Mesendoderm (in vitro differentiated cells): ENCODE results near the gene SPON1.

Source experiments
- DNase-seq: peaks from one replicate; pipeline ENCODE4 v3.0.0; 2013
- H2AK5ac ChIP-seq: 2 replicates; pipeline ENCODE4 v1.6.1; 2013; ENCODE audit warnings: low read length, inconsistent platforms
- H2BK120ac ChIP-seq: 2 replicates; pipeline ENCODE4 v1.6.1; 2013; ENCODE audit warnings: low read depth, mild to moderate bottlenecking, low read length, moderate library complexity, mixed read lengths
- H2BK15ac ChIP-seq: replicated peaks from 2 replicates; pipeline ENCODE4 v1.6.1; 2013; ENCODE audit warnings: low read depth, mild to moderate bottlenecking, moderate library complexity
- H2BK5ac ChIP-seq: 2 replicates; pipeline ENCODE4 v1.6.1; 2013; ENCODE audit warnings: low read length, inconsistent platforms
- H3K18ac ChIP-seq: 2 replicates; pipeline ENCODE4 v1.6.1; 2013; ENCODE audit warnings: mild to moderate bottlenecking, low read length, mixed read lengths
- H3K23ac ChIP-seq: one replicate; pipeline ENCODE4 v1.6.1; 2013; ENCODE audit warnings: low read length
- H3K27ac ChIP-seq: 2 replicates; pipeline ENCODE4 v1.5.1; 2013; ENCODE audit warnings: low read depth, mild to moderate bottlenecking, inconsistent platforms, low read length, moderate library complexity
- H3K27me3 ChIP-seq: 2 replicates; pipeline ENCODE4 v1.6.1; 2013; ENCODE audit warnings: low read length, control low read depth, mild to moderate bottlenecking, inconsistent platforms; ENCODE audit not compliant: insufficient read depth, poor library complexity
- H3K36me3 ChIP-seq: 2 replicates; pipeline ENCODE4 v1.6.1; 2013; ENCODE audit warnings: low read length, inconsistent platforms; ENCODE audit not compliant: control insufficient read depth, insufficient read depth
- H3K4ac ChIP-seq: one replicate; pipeline ENCODE4 v1.6.1; 2013; ENCODE audit warnings: low read depth, mild to moderate bottlenecking, low read length, moderate library complexity
- H3K4me1 ChIP-seq: 2 replicates; pipeline ENCODE4 v1.6.1; 2013; ENCODE audit warnings: low read depth, low read length, inconsistent platforms; ENCODE audit not compliant: control insufficient read depth
- H3K4me2 ChIP-seq: 2 replicates; pipeline ENCODE4 v1.6.1; 2013; ENCODE audit warnings: low read length
- H3K4me3 ChIP-seq: 2 replicates; pipeline ENCODE4 v1.5.1; 2013; ENCODE audit warnings: mild to moderate bottlenecking, low read length
- H3K56ac ChIP-seq: one replicate; pipeline ENCODE4 v1.6.1; 2013; ENCODE audit warnings: low read length
- H3K79me1 ChIP-seq: 2 replicates; pipeline ENCODE4 v1.6.1; 2013; ENCODE audit warnings: low read length, inconsistent platforms
- H3K79me2 ChIP-seq: 2 replicates; pipeline ENCODE4 v1.6.1; 2013; ENCODE audit warnings: mild to moderate bottlenecking, low read length; ENCODE audit not compliant: control insufficient read depth, insufficient read depth
- H3K9ac ChIP-seq: 2 replicates; pipeline ENCODE4 v1.6.1; 2013; ENCODE audit warnings: low read length, inconsistent platforms
- H4K5ac ChIP-seq: one replicate; pipeline ENCODE4 v1.6.1; 2013; ENCODE audit warnings: low read length
- H4K8ac ChIP-seq: one replicate; pipeline ENCODE4 v1.6.1; 2013; ENCODE audit warnings: low read depth, mild to moderate bottlenecking, control low read depth, low read length, moderate library complexity
- WGBS: extraction: QIAGEN DNeasy Blood & Tissue Kit; methylation state at CpG from one replicate; pipeline ENCODE4 v1.1.7; 2013; ENCODE audit warnings: low lambda C conversion rate, missing lambda C conversion rate; ENCODE audit not compliant: insufficient coverage; ENCODE audit errors: extremely low coverage; 5-methylcytosine and 5-hydroxymethylcytosine counted together

Gene SPON1

DNA sequence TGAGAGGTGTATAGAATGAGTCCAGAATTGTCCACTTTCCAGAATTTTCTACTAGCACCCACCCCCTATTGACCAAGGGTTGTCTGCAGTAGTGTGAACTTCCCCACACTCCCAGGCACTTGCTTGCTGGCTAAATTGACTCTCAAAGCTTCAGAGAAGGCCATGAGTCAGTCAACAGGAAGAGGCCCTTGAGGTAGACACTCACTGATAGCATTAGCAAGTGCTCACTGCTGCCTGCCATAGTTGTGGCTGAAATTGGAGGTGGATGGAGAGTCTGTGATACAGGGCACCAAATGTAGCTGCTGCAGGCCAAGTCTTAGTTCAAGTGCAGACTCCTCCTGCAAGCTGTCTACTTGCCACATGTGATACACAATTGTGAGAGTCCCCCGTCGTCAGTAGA, 156.8 kb downstream of the SPON1 start:
- no peak overlapping the region for H2BK5ac ChIP-seq
- no peak overlapping the region for H3K4me2 ChIP-seq
- no peak overlapping the region for H3K4me3 ChIP-seq
- H3K27me3 ChIP-seq: no peaks in the 10 kb centered on the region
- no CpG with 5 or more reads among the region's 2 CpGs for WGBS
- no peak overlapping the region for H4K8ac ChIP-seq
- no peak overlapping the region for H3K56ac ChIP-seq
- no peak overlapping the region for H3K18ac ChIP-seq
- H3K36me3 ChIP-seq: no peaks in the 10 kb centered on the region
- no peak overlapping the region for H2BK15ac ChIP-seq
- H3K27ac ChIP-seq: no peak overlapping the region
- no peak overlapping the region for H3K23ac ChIP-seq
- H2AK5ac ChIP-seq: no peak overlapping the region
- no peak overlapping the region for H2BK120ac ChIP-seq
- H3K9ac ChIP-seq: no peak overlapping the region
- no peaks in the 10 kb centered on the region for H3K79me1 ChIP-seq
- H3K4ac ChIP-seq: no peak overlapping the region
- no peaks in the 10 kb centered on the region for H3K4me1 ChIP-seq
- no peak for DNase-seq
- H3K79me2 ChIP-seq: no peaks in the 10 kb centered on the region
- H4K5ac ChIP-seq: no peak overlapping the region

DNA sequence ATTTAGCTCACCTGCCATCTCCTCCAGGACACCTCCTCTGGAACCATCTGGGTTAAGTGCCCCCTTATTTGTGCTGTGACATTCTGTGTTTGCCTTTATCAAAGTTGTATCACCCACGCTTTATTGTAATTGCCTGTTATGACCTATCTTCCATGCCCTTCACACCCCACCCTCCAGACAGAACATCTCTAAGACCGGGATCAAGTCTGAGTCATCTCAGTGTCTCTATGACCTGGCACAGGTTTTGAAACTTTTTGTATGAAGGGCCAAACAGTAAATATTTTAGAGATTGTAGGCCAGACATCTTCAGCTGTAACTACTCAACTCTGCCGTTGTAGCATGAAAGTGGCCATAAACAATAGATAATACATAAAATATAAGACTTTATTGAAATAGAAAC, 161.8 kb downstream of the SPON1 start:
- no peaks in the 10 kb centered on the region for H3K79me2 ChIP-seq
- no peak overlapping the region for H3K18ac ChIP-seq
- no peak overlapping the region for H3K56ac ChIP-seq
- H2BK5ac ChIP-seq: no peak overlapping the region
- H3K23ac ChIP-seq: no peak overlapping the region
- no peak overlapping the region for H3K27ac ChIP-seq
- H2BK15ac ChIP-seq: no peak overlapping the region
- no peaks in the 10 kb centered on the region for H3K36me3 ChIP-seq
- H2BK120ac ChIP-seq: no peak overlapping the region
- no peak overlapping the region for H3K9ac ChIP-seq
- H4K5ac ChIP-seq: no peak overlapping the region
- no peaks in the 10 kb centered on the region for H3K79me1 ChIP-seq
- H3K27me3 ChIP-seq: no peaks in the 10 kb centered on the region
- no peak overlapping the region for H4K8ac ChIP-seq
- H2AK5ac ChIP-seq: no peak overlapping the region
- H3K4me2 ChIP-seq: no peak overlapping the region
- no peak overlapping the region for H3K4ac ChIP-seq
- no peak for DNase-seq
- no CpG with 5 or more reads among the region's 3 CpGs for WGBS
- H3K4me1 ChIP-seq: no peaks in the 10 kb centered on the region
- H3K4me3 ChIP-seq: no peak overlapping the region

DNA sequence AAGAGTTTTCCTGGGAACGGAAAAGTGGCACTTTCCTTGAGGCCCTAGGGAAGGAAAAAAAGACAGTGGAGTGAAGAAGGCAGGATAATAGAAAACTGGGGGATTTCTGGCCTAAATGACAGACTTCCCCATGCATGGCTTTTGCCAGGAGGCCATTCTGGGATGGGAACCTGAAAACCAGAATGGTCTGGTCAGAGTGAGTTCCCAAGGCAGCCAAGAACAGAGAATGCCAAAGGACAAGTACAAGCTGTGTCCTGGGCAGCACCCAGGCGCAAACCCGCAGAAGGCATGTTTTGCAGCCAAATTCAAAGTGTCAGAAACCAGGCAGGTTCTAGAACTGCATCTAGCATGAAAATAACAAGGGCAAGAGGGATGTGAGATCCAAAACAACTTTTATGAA, 162.4 kb downstream of the SPON1 start:
- H2BK120ac ChIP-seq: no peak overlapping the region
- no peak overlapping the region for H3K23ac ChIP-seq
- no peak overlapping the region for H3K4ac ChIP-seq
- H3K9ac ChIP-seq: no peak overlapping the region
- H3K4me3 ChIP-seq: no peak overlapping the region
- no peaks in the 10 kb centered on the region for H3K36me3 ChIP-seq
- no peak for DNase-seq
- H3K18ac ChIP-seq: no peak overlapping the region
- H3K79me1 ChIP-seq: no peaks in the 10 kb centered on the region
- WGBS: no CpG with 5 or more reads among the region's 3 CpGs
- no peak overlapping the region for H3K56ac ChIP-seq
- no peaks in the 10 kb centered on the region for H3K4me1 ChIP-seq
- H3K27ac ChIP-seq: no peak overlapping the region
- H2AK5ac ChIP-seq: no peak overlapping the region
- no peak overlapping the region for H4K8ac ChIP-seq
- H2BK15ac ChIP-seq: no peak overlapping the region
- no peak overlapping the region for H4K5ac ChIP-seq
- H3K79me2 ChIP-seq: no peaks in the 10 kb centered on the region
- H3K4me2 ChIP-seq: no peak overlapping the region
- H2BK5ac ChIP-seq: no peak overlapping the region
- no peaks in the 10 kb centered on the region for H3K27me3 ChIP-seq

DNA sequence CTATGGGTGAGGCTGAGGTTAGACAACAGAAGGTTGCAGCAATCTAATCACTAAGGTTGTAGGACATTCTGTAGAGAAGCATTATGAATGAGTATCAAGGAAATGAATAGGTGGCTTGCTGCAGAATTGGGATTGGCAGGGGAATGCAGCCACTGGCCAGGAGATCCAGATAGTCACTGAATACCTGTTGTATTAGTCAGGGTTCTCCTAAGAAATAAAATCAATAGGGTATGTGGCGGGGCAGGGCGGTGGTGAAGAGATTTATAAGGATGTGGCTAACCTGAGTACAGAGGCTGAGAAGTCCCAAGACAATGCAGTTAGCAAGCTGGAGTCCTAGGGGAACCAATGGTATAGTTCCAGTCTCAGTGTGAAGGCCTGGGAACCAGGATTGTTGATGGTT, 163.0 kb downstream of the SPON1 start:
- no peak overlapping the region for H3K56ac ChIP-seq
- no CpG with 5 or more reads among the region's 2 CpGs for WGBS
- no peak overlapping the region for H2BK120ac ChIP-seq
- H3K9ac ChIP-seq: no peak overlapping the region
- H3K18ac ChIP-seq: no peak overlapping the region
- H3K4me1 ChIP-seq: no peaks in the 10 kb centered on the region
- DNase-seq: no peak
- no peak overlapping the region for H3K4ac ChIP-seq
- H3K79me1 ChIP-seq: no peaks in the 10 kb centered on the region
- no peak overlapping the region for H4K5ac ChIP-seq
- no peak overlapping the region for H4K8ac ChIP-seq
- no peaks in the 10 kb centered on the region for H3K36me3 ChIP-seq
- H2BK15ac ChIP-seq: no peak overlapping the region
- no peaks in the 10 kb centered on the region for H3K79me2 ChIP-seq
- no peak overlapping the region for H2BK5ac ChIP-seq
- H3K23ac ChIP-seq: no peak overlapping the region
- H3K27me3 ChIP-seq: no peaks in the 10 kb centered on the region
- H3K4me2 ChIP-seq: no peak overlapping the region
- H2AK5ac ChIP-seq: no peak overlapping the region
- no peak overlapping the region for H3K4me3 ChIP-seq
- no peak overlapping the region for H3K27ac ChIP-seq

DNA sequence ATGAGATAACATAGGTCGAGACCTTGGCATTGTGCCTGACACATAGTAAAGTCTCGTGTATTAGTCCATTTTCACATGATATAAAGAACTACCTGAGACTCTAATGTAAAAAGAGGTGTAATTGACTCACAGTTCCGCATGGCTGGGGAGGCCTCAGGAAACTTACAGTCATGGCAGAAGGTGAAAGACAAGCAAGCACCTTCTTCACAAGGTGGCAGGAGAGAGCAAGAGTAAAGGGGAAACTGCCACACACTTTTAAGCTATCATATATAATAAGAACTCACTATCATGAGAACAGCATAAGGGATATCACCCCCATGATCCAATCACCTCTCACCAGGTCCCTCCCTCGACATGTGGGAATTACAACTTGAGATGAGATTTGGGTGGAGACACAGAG, 165.2 kb downstream of the SPON1 start:
- no peak overlapping the region for H3K4me2 ChIP-seq

DNA sequence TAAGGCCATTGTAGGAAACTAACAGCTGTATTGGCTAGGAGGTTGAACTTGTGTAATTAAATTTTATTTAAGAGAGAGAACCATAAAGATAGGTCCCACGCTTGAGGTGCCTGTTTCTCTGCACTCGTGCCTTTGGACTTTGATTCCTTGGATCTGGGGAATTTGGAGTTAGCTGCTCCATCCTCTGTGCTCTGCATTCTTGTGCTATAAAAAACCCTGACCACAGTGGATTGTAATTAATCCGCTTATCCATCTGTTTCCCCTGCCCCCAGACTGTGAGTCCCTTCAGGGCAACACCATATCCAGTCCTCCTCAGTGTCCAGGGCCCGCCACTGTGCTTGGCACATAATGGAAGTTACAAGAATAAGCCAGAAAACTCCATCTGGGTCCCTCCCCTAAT, 169.8 kb downstream of the SPON1 start:
- no peak overlapping the region for H3K9ac ChIP-seq
- no peak overlapping the region for H2BK120ac ChIP-seq
- DNase-seq: no peak
- H3K56ac ChIP-seq: no peak overlapping the region
- no peak overlapping the region for H3K4ac ChIP-seq
- no peaks in the 10 kb centered on the region for H3K79me1 ChIP-seq
- H3K27me3 ChIP-seq: no peaks in the 10 kb centered on the region
- no peaks in the 10 kb centered on the region for H3K79me2 ChIP-seq
- H3K23ac ChIP-seq: no peak overlapping the region
- H3K18ac ChIP-seq: no peak overlapping the region
- H3K4me3 ChIP-seq: no peak overlapping the region
- H4K8ac ChIP-seq: no peak overlapping the region
- H3K36me3 ChIP-seq: no peaks in the 10 kb centered on the region
- H3K4me2 ChIP-seq: no peak overlapping the region
- no peak overlapping the region for H4K5ac ChIP-seq
- H2BK5ac ChIP-seq: no peak overlapping the region
- H2BK15ac ChIP-seq: no peak overlapping the region
- H3K27ac ChIP-seq: no peak overlapping the region
- no peak overlapping the region for H2AK5ac ChIP-seq
- no CpG with 5 or more reads among the region's 4 CpGs for WGBS
- H3K4me1 ChIP-seq: no peaks in the 10 kb centered on the region

More for the DNA sequence above, 165.2 kb downstream of the SPON1 start:
- no peak overlapping the region for H3K56ac ChIP-seq
- no peak overlapping the region for H2BK120ac ChIP-seq
- no CpG with 5 or more reads among the region's 4 CpGs for WGBS
- no peak overlapping the region for H3K9ac ChIP-seq
- no peaks in the 10 kb centered on the region for H3K36me3 ChIP-seq
- H3K23ac ChIP-seq: no peak overlapping the region
- no peak overlapping the region for H3K4ac ChIP-seq
- H4K5ac ChIP-seq: no peak overlapping the region
- no peak for DNase-seq
- H3K18ac ChIP-seq: no peak overlapping the region
- H3K79me2 ChIP-seq: no peaks in the 10 kb centered on the region
- H4K8ac ChIP-seq: no peak overlapping the region
- no peak overlapping the region for H3K27ac ChIP-seq
- H3K79me1 ChIP-seq: no peaks in the 10 kb centered on the region
- no peak overlapping the region for H3K4me3 ChIP-seq
- no peak overlapping the region for H2AK5ac ChIP-seq
- H2BK5ac ChIP-seq: no peak overlapping the region
- no peaks in the 10 kb centered on the region for H3K27me3 ChIP-seq
- no peak overlapping the region for H2BK15ac ChIP-seq
- H3K4me1 ChIP-seq: no peaks in the 10 kb centered on the region
